ENCODE data around the gene GLS2.
A peak's percentile ranks its signal among the peaks of the same experiment; 100 is the strongest.
"Not testable (repeated sequence)": the region's sequence is repeated elsewhere in the genome, so short reads cannot be mapped to it uniquely, and the experiment has no call there.

The GLS2 gene

DNA sequence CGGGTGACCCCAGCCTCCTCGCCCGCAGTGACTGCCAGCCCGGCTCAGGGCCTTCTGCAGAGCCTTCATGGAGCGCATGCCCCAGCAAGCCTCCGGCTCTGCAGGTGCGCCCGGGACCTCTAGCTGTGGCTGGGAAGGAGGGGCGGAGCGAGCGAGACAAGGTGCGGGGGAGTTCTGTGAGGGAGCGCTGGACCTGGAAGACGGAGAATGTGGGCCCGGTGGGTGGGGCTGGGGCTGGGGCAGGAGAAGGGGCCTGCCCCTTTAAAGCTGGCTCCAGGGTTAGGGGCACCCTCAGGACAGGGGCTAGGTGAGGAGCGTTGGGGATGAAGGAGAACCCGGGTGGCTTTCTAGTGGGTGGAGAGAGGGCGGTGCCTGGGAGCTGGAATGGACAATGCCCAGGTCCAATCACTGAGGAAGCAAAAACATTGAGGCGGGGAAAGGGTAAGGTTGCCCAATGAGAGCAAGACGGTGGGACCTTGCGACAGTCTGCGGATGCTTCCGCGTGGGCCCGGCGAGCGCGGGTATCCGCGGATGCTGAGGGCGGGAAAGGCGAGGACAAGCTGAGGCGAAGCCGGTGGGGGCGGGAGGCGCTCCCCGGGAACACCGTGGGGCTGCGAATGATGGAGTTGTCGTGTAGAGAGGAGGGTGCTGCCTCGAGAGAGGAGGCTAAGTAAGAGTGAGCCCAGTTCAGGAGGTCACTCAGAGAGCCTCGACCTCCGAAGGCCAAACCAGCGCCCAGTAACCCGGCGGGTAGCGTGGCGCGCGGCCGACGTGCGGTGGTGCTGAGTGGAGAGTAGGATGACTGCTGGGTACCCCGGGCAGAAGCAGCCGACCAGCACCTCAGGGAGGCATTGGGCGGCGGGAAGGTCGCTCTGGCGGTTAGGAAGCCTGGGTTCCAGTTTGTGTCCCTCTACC, at the start of gene GLS2:
Gene GLS2 (minus strand): TSS at position 121 of the 915 bp plus-strand sequence. CDS start 43 bp downstream, at position 78.
- DNase-seq (ENCODE audit: low read depth): peak; percentile 63

DNA sequence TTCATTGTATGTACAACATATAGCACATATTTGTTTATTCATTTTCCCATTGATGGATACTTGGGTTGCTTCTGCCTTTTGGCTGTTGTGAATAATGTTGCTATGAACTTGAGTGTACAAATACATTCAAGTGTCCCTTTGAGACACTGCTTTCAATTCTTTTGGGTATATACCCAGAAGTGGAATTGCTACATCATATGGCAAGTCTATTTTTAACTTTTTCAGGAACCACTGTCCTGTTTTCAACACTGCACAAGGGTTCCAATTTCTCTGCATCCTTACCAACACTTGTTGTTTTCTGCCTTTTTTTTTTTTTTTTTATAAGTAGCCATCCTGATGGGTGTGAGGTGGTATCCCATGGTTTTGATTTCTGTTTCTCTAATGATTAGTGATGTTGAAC, 49.6 kb upstream of the GLS2 start:
- DNase-seq (ENCODE audit: low read depth): no peak

DNA sequence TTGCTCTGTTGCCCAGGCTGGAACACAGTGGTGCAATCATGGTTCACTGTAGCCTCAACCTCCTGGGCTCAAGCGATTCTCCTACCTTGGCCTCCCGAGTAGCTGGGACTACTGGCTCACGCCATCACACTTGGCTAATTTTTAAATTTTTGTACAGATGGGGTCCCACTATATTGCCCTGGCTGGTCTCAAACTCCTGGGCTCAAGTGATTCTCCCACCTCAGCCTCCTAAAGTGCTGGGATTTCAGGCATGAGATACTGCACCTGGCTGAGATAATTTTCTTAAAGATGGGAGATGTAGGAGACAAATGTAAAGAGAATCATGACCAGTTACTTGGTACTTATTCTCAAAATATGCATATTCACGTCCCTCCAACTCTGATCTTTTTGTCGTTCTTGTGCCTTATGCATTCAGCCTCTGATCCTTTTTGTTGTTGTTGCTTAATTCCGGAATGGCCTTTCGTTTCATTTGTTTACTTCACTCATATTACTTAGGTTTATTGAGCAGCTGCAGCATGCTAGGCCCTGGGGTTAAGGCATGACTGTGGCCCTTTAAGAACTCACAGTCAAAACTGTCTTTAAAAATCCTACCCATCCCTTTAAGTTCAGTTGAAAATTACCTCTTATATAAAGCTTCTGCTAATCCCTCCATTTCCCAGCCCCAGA, 42.6 kb upstream of the GLS2 start:
- no peak for DNase-seq (ENCODE audit: low read depth)

DNA sequence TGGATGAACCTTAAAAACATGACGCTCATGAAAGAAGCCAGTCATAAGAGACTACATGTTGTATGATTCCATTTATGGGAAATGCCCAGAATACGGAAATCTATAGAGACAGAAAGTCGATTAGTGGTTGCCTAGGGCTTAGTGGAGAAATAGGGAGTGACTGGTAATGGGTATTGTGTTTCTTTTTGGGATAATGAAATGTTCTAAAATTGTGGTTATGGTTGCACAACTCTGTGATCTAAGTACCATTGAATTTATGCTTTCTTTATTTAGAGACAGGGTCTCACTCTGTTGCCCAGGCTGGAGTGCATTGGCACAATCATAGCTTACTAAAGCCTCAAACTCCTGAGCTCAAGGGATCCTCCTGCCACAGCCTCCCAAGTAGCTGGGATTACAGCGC, 41.7 kb upstream of the GLS2 start:
- DNase-seq (ENCODE audit: low read depth): no peak

DNA sequence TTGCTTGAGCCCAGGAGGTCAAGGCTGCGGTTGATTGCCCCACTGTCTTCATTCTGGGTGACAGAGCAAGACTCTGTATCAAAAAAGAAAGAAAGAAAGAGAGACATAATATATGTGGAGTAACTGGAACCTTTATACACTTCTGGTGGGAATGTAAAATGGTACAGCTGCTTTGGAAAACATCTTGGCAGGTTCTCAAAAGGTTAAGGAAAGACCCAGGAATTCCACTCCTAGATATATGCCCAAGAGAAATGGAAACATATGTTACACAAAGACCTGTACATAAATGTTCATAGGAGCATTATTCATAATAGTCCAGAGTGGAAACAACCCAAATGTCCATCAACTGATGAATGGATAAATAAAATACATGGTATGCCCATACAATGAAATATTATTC, 40.9 kb upstream of the GLS2 start:
- no peak for DNase-seq (ENCODE audit: low read depth)

DNA sequence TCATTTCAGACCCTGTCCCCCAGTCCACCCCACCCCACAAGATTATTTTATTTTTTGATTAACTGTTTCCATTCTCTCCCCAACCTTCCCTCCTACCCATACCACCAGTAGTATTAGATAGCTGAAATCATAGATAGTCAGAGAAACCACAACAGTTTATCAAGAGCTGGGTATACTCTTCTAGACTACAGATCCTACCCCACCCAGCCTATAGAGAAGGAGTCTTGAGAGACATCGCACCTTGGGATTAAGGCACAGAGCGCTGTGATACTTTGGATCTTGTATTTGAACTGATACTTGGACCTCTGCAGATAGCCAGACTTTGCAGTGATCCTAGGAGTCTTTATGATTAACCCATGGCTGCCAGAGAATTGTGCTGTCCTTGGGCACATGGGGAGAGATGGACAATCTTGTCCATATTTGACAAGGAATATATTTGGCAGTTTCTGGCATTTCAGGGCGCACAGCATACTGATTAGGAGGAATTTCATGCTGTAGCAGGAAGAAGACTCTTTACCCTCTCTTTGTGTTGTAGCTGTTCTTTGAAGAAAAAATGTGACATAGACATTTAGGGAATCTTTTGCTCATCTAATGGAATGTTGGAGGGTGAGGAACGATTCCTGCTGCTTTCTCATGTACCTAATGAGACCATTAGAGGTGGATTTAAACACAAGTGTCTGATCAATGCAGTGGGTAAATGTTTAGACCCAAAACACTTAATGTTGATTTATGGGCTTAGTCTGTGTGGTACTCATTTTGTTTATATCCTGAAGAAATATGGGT, 34.6 kb upstream of the GLS2 start:
- DNase-seq (ENCODE audit: low read depth): no peak

DNA sequence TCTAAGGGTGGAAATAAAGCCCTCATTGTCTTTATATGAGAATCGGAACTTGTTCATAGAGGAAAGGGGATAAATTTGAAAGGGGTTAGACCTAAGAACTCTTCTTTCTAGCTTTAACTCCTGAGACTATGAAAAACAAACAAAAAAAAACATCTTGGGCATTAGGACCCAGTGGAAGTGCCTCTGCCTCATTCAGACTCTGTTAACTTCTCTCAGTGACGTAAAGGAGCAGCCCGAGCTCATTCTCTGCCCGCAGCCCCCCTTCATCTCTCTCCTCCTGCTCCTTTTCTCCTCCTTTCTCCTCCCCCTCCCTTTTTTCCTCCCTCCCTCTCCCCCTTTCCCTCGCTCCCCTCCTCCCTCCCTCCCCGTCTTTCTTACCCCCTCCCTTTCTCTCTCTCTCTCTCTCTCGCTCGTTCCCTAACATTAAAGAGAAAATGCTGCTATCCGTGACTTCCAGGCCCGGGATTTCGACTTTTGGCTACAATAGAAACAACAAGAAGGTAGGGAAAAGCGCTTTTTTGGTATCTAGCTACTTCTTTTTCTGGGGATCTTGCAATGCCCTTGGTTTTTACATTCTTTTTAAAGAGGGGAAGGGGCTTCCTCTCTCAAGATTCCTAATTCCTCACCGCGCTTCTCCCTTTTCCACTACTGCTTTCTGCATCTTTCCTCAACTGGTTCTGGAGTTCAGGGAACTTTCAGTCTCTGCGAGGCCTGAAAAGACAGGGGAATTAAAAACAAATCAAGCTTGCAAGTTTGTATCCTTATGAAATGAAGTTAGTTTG, 33.8 kb upstream of the GLS2 start, which contains the start of gene RBMS2:
Gene RBMS2 (plus strand): TSS at position 231 of the 782 bp plus-strand sequence. CDS start 204 bp downstream, at position 435.
- DNase-seq (ENCODE audit: low read depth): peak; percentile 13

DNA sequence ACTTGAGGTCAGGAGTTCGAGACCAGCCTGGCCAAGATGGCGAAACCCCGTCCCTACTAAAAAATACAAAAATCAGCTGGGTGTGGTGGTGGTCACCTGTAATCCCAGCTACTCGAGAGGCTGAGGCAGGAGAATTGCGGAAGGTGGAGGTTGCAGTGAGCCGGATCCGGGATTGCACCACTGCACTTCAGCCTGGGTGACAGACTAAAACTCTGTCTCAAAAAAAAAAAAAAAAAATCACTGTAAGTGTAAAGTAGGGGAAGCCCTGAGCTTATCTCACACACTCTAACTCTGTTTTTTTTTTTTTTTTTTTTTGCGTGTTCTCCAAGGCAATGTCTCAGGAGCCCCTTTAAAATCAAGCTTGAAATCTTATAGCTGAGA, 33.2 kb upstream of the GLS2 start:
- no peak for DNase-seq (ENCODE audit: low read depth)

DNA sequence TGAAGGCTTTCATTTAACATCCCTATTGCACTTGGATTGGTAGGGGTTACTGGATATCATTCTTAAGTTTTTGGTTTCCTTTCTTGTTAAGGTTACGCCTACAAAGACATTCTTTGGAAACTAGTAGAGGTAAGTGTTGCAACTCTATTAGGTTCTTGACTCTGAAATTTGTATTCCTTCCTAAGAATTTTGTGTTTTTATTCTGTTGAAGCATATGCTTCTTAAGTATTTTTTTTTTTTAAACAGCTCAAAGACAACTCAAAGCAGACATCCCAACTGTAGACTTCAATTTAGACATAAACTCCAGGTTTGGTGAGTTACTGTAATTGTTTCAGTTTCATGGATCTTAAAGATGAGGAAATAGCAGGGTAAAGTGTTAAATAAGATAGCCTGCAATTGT, 32.5 kb upstream of the GLS2 start:
- no peak for DNase-seq (ENCODE audit: low read depth)

DNA sequence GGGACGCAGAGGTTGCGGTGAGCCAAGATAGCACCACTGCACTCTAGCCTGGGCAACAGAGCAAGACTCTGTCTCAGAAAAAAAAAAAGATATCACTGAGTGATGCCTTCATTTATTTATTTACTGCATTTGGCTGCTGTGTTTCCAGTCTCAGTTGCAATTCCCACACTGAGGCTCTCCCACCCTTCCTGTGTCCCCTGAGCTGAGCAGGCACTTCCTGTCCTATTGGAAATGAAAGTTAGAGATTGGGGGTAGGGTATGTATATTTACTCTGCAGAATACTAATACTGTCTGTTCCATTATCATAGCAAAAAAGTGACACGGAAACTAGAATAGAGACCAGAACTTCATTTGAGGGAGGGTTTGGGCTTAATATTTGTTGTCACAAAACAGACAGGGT, 32.1 kb upstream of the GLS2 start:
- DNase-seq (ENCODE audit: low read depth): no peak

DNA sequence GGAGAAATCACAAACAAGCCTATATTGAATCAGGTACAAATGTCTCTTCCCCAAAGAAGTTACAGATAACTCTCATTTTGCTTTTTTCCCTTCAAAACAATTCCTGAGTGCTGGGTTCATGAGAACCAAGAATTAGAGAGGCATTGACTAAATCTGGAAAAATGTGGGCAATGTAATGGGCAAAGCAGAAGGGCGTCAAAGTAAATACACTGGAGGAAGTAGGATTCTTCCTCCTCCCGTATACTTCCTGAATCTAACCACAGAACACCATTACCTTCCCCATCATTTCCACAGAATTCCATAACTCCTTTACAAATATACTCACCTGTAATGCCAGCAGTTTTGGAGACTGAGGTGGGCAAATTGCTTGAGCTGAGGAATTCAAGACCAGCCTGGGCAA, 30.6 kb upstream of the GLS2 start:
- DNase-seq (ENCODE audit: low read depth): no peak

DNA sequence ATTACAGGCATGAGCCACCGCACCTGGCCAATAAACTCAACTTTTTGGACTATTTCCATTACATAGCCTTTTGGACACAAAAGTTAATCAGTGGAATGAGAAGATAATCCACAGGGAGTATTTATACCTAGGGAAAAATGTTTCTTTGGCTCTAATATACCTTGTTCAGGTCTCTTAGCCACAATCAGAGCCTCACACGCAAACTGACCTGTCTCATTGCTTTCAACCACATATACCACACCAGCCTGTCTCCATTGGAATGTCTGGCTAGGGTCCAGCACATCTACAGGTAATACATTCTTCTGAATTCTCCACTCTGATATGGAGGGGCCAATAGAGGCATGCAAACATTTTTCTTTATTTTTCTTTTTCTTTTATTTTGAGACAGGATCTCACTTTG, 29.9 kb upstream of the GLS2 start:
- DNase-seq (ENCODE audit: low read depth): no peak

DNA sequence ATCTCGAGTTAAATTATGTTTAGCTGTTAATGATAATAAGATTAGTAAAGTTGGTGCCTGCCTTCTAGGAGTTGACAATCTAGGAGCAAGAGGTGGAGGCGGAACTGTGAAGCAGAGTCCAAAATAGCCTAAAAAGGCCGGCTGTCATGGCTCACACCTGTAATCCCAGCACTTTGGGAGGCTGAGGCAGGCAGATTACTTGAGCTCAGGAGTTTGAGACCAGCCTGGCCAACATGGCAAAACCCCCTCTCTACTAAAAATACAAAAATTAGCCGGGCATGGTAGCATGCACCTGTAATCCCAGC, 26.0 kb upstream of the GLS2 start:
- not testable (repeated sequence) for DNase-seq (ENCODE audit: low read depth)

DNA sequence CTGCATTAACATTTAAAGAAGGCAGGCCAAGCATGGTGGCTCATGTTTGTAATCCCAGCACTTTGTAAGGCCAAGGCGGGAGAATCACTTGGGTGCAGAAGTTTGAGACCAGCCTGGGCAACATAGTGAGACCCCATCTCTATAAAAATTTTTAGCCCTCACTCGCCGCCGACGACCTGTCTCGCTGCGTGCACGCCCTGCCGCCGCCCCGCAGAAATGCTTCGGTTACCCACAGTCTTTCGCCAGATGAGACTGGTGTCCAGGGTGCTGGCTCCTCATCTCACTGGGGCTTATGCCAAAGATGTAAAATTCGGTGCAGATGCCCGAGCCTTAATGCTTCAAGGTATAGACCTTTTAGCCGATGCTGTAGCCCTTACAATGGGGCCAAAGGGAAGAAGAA, 22.8 kb upstream of the GLS2 start:
- no peak for DNase-seq (ENCODE audit: low read depth)

DNA sequence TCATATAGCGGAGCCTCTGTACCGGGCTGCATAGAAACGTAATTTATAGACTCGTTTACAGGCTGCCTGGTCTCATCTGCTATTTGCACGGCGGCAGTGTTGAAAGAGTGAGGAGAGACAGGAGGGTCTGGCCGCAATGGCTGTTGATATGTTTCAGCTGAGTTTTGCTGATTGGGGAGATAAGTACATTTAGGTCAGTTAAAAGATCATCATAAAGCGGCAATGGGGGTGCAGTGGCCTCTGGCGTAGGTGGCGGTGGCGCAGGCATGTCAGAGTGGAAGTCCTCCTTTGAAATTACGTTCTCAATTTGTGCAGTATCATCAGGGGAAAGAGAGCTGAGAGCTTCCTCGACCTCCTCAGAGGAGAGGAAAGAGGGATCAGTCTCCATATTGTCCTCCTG, 11.9 kb upstream of the GLS2 start:
- not testable (repeated sequence) for DNase-seq (ENCODE audit: low read depth)

DNA sequence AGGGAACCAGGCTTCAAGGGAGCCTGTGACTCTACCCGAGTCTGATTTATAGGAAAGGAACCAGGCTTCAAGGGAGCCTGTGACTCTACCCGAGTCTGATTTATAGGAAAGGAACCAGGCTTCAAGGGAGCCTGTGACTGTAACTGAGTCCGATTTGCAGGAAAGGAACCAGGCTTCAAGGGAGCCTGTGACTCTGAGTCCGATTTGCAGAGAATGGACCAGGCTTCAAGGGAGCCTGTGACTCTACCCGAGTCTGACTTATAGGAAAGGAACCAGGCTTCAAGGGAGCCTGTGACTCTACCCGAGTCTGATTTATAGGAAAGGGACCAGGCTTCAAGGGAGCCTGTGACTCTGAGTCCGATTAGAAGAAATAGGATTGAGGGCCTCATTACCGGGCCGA, 11.5 kb upstream of the GLS2 start:
- DNase-seq (ENCODE audit: low read depth): not testable (repeated sequence)

DNA sequence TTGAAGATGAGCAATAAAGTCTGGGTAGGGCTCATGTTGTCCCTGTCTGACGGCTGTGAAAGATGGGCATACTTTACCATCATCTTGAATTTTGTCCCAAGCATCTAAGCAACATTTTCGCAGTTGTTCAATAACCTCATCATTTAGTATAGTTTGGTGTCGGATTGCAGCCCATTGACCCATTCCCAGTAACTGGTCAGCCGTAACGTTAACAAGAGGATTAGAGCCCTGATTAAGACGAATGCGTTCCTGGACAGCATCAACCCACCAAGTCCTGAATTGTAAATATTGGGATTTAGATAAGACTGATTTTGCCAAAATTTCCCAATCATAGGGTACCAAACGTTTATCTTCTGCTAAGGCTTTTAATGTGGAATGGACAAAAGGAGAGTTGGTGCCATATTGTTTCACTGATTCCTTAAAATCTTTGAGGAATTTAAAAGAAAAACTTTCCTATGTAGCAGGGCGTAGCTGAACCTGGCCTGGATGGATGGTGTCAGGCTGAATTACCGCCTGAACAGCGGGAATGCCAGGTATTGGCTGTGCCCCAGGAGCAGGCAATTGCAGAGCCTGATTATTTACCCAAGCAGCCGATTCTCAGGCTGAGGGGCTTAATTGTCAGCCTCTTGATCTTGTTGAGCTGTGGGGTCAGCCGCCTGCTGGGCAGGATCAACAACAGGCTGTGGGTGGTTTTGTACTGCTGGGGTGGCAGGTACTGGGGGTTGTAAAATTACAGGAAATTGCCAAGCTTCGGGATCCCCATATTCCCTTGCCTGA, 10.4 kb upstream of the GLS2 start:
- not testable (repeated sequence) for DNase-seq (ENCODE audit: low read depth)

DNA sequence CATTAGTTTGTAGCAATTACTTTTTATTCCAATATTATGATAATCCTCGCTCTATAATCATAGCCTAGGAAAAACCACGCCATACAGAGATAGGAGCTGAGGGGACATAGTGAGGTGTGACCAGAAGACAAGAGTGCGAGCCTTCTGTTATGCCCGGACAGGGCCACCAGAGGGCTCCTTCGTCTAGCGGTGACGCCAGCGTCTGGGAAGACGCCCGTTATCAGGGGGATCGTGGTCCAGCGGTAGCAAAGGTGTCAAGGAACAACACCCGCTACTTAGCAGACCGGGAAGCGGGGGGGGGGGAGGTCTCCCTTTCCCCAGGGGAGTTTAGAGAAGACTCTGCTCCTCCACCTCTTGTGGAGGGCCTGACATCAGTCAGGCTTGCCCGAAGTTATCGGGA, 8.7 kb upstream of the GLS2 start:
- DNase-seq (ENCODE audit: low read depth): peak; percentile 24

DNA sequence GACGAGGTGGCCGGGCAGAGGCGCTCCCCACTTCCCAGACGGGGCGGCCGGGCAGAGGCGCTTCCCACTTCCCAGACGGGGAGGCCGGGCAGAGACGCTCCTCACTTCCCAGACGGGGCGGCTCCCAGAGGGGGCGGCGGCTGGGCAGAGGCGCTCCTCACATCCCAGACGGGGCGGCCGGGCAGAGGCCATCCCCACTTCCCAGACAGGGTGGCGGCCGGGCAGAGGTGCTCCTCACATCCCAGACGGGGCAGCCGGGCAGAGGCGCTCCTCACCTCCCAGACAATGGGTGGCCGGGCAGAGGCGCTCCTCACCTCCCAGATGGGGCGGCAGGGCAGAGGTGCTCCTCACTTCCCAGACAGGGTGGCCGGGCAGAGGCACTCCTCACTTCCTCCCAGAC, 6.5 kb upstream of the GLS2 start:
- DNase-seq (ENCODE audit: low read depth): not testable (repeated sequence)

DNA sequence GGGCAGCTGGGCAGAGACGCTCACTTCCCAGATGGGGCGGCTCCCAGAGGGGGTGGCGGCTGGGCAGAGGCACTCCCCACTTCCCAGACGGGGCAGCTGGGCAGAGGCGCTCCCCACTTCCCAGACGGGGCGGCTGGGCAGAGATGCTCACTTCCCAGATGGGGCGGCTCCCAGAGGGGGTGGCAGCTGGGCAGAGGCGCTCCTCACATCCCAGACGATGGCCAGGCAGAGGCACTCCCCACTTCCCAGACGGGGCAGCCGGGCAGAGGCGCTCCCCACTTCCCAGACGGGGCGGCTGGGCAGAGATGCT, 6.1 kb upstream of the GLS2 start:
- not testable (repeated sequence) for DNase-seq (ENCODE audit: low read depth)

DNA sequence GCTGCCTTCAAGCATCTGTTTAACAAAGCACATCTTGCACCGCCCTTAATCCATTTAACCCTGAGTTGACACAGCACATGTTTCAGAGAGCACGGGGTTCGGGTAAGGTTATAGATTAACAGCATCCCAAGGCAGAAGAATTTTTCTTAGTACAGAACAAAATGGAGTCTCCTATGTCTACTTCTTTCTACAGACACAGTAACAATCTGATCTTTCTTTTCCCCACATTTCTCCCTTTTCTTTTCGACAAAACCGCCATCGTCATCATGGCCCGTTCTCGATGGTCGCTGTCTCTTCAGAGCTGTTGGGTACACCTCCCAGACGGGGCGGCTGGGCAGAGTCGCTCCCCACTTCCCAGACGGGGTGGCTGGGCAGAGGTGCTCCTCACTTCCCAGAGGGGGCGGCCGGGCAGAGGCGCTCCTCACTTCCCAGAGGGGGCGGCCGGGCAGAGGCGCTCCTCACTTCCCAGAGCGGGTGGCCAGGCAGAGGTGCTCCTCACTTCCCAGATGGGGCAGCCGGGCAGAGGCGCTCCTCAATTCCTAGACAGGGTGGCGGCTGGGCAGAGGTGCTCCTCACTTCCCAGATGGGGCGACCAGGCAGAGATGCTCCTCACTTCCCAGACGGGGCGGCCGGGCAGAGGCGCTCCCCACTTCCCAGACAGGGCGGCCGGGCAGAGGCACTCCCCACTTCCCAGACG, 5.6 kb upstream of the GLS2 start:
- DNase-seq (ENCODE audit: low read depth): not testable (repeated sequence)
